ENCODE data around the gene STAC3.

The STAC3 gene

DNA sequence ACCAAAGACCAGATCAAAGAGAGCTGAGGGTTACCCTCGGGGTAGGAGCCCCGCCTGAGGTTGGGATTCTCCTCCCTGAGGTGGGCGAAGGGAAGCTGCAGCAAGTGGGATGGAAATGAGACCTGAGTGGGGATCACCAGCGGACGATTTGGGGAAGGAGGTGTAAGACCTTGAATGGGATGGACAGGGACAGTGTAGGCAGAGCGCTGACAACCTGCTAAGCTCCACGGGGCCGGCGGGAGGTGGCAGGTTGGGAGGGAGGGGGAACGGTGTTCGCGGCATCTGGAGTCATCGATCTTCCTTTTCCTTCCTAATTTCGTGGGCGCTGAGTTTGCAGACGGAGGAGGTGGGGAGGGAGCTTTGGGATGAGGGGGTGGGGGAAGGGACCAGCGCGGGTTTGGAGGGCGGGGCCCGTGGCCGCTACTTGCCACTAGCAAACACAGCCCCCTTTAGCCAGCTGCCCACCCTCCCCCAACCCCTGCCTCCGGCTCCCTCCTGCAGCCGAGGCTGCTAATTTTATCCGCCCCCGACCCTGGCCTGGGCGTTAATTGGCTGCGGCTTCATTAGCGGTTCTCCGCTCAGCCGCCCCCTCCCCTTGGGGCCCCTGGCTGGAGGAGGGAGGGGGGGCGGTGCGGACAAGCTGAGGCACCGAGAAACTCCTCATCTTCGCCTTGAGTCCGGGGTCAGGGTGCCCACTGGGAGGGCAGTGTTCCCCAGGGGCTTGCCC lies 24.2 kb downstream of the STAC3 start:
- peak overlapping the region; percentile 66 for H3K4me3 ChIP-seq (ENCODE audit: low read depth, low read length)
- H3K4me1 ChIP-seq (ENCODE audit: control insufficient read depth, insufficient read depth, low read length), result peaks cover 41% of the 10 kb centered on the region
- peak overlapping the region; percentile 22 for H3K9ac ChIP-seq (ENCODE audit: low read length)
- H3K27ac ChIP-seq (ENCODE audit: low read depth, low read length), result no peak overlapping the region
- H3K9me3 ChIP-seq (ENCODE audit: control insufficient read depth, insufficient read depth, low read depth, low read length), result no peaks in the 10 kb centered on the region
- H3K36me3 ChIP-seq (ENCODE audit: control insufficient read depth, insufficient read depth, low read length), result peaks cover 12% of the 10 kb centered on the region
- peaks cover 63% of the 10 kb centered on the region for H3K27me3 ChIP-seq (ENCODE audit: control insufficient read depth, insufficient read depth, low read length)

DNA sequence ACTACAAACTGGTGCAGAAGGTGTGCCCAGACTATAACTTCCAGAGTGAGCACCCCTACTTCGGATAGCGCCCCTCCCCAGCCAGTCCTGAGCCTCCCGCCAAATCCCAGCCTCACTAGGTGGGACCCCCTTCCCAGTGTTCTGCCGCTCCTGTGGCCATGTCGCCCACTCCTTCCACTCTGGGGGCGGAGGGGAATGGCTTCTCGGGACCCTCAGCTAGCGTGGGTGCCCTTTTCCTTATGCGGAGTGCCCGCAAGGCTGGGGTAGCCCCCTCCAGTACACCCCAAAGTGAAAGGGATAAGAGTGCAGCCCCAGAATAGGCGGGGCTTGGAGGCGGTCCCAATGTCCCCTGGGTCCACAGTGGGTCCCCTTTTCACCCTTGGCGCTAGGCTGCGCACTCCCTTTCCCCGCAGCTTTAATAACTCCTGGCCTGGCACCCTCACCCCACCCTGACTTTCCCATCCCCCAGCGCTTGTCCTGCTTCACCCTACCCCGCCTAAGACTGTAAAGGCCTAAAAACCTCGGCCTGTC lies 25.2 kb downstream of the STAC3 start:
- Histone ChIP-seq H3K27ac (ENCODE audit: low read depth, low read length) (no peak overlapping the region), H3K4me1 (ENCODE audit: control insufficient read depth, insufficient read depth, low read length) (peaks cover 49% of the 10 kb centered on the region), H3K9me3 (ENCODE audit: control insufficient read depth, insufficient read depth, low read depth, low read length) (no peaks in the 10 kb centered on the region), H3K4me3 (ENCODE audit: low read depth, low read length) (peak overlapping the region; percentile 35), H3K27me3 (ENCODE audit: control insufficient read depth, insufficient read depth, low read length) (peaks cover 73% of the 10 kb centered on the region), H3K9ac (ENCODE audit: low read length) (no peak overlapping the region), H3K36me3 (ENCODE audit: control insufficient read depth, insufficient read depth, low read length) (peaks cover 2% of the 10 kb centered on the region)

GRCh38 chr12:57224973-57225679 lies 25.9 kb downstream of the STAC3 start:
- Histone ChIP-seq H3K27ac (ENCODE audit: low read depth, low read length) (no peak overlapping the region), H3K27me3 (ENCODE audit: control insufficient read depth, insufficient read depth, low read length) (peaks cover 79% of the 10 kb centered on the region), H3K9me3 (ENCODE audit: control insufficient read depth, insufficient read depth, low read depth, low read length) (no peaks in the 10 kb centered on the region), H3K4me1 (ENCODE audit: control insufficient read depth, insufficient read depth, low read length) (peaks cover 45% of the 10 kb centered on the region), H3K4me3 (ENCODE audit: low read depth, low read length) (peak overlapping the region; percentile 42), H3K36me3 (ENCODE audit: control insufficient read depth, insufficient read depth, low read length) (no peaks in the 10 kb centered on the region), H3K9ac (ENCODE audit: low read length) (no peak overlapping the region)

- Histone ChIP-seq H3K4me1 (ENCODE audit: control insufficient read depth, insufficient read depth, low read length) (peaks cover 51% of the 10 kb centered on the region), H3K9ac (ENCODE audit: low read length) (no peak overlapping the region), H3K27ac (ENCODE audit: low read depth, low read length) (no peak overlapping the region), H3K9me3 (ENCODE audit: control insufficient read depth, insufficient read depth, low read depth, low read length) (no peaks in the 10 kb centered on the region), H3K27me3 (ENCODE audit: control insufficient read depth, insufficient read depth, low read length) (peaks cover 86% of the 10 kb centered on the region), H3K36me3 (ENCODE audit: control insufficient read depth, insufficient read depth, low read length) (no peaks in the 10 kb centered on the region), H3K4me3 (ENCODE audit: low read depth, low read length) (0 out of 2 replicates have a peak overlapping the region, but pooled peaks have one; percentile 10)
Measured at GRCh38 chr12:57224278-57224972, 26.6 kb downstream of the STAC3 start.

DNA sequence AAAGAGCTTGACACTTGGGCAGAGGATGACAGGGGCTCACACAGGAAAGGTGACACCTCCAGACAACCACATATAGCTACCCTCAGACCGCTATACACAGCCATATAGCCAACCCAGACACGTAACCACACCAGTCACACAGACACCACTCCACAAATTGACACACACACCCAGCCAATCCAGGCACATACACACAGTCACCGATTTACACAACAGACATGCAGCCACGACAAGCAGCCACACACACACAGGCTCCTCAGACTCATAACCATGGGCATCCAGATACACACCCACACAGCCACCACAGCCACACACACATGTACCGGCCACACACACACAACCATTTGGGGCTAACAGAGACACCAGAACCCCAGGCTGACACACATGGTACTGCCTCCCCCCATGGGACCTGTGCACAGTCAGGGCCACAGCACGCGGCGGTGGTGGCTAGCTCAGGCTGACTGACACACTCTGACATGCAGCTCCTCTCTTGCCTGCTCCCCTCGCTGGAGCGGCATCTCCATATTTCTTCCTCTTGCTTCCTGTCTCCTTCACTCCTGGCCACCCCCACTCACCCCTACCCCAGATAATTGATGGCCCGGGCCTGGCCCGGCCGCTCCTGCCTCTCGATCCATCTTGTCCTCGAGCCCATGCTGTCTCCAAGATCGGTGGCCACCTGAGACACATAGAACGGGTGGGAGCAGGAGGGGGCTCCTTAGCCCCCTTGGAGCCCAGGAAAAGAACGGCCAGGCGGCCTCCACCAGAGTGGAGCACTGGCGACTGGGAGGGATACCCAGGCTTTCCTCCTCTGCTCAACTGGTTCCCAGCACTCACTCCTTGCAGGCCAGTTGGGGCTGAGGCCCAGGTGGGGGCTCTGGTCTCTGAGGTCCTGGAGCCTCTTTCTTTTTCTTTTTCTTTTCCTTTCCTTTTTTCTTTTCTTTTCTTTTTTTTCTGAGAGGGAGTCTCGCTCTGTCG lies 27.5 kb downstream of the STAC3 start:
- peaks cover 52% of the 10 kb centered on the region for H3K4me1 ChIP-seq (ENCODE audit: control insufficient read depth, insufficient read depth, low read length)
- no peak overlapping the region for H3K4me3 ChIP-seq (ENCODE audit: low read depth, low read length)
- no peaks in the 10 kb centered on the region for H3K9me3 ChIP-seq (ENCODE audit: control insufficient read depth, insufficient read depth, low read depth, low read length)
- H3K27ac ChIP-seq (ENCODE audit: low read depth, low read length), result no peak overlapping the region
- no peak overlapping the region for H3K9ac ChIP-seq (ENCODE audit: low read length)
- H3K27me3 ChIP-seq (ENCODE audit: control insufficient read depth, insufficient read depth, low read length), result peaks cover 92% of the 10 kb centered on the region
- no peaks in the 10 kb centered on the region for H3K36me3 ChIP-seq (ENCODE audit: control insufficient read depth, insufficient read depth, low read length)

GRCh38 chr12:57222286-57223190 lies 28.4 kb downstream of the STAC3 start:
- Histone ChIP-seq H3K9me3 (ENCODE audit: control insufficient read depth, insufficient read depth, low read depth, low read length) (no peaks in the 10 kb centered on the region), H3K9ac (ENCODE audit: low read length) (no peak overlapping the region), H3K27ac (ENCODE audit: low read depth, low read length) (no peak overlapping the region), H3K27me3 (ENCODE audit: control insufficient read depth, insufficient read depth, low read length) (peaks cover 98% of the 10 kb centered on the region), H3K4me3 (ENCODE audit: low read depth, low read length) (no peak overlapping the region), H3K4me1 (ENCODE audit: control insufficient read depth, insufficient read depth, low read length) (peaks cover 54% of the 10 kb centered on the region), H3K36me3 (ENCODE audit: control insufficient read depth, insufficient read depth, low read length) (no peaks in the 10 kb centered on the region)

- Histone ChIP-seq H3K27ac (ENCODE audit: low read depth, low read length) (no peak overlapping the region), H3K9ac (ENCODE audit: low read length) (no peak overlapping the region), H3K9me3 (ENCODE audit: control insufficient read depth, insufficient read depth, low read depth, low read length) (no peaks in the 10 kb centered on the region), H3K4me1 (ENCODE audit: control insufficient read depth, insufficient read depth, low read length) (peaks cover 52% of the 10 kb centered on the region), H3K27me3 (ENCODE audit: control insufficient read depth, insufficient read depth, low read length) (peaks cover 99% of the 10 kb centered on the region), H3K36me3 (ENCODE audit: control insufficient read depth, insufficient read depth, low read length) (no peaks in the 10 kb centered on the region), H3K4me3 (ENCODE audit: low read depth, low read length) (peak overlapping the region; percentile 17; the same call in 1 of the 2 replicates)
Measured at GRCh38 chr12:57221169-57221917, 29.6 kb downstream of the STAC3 start.

DNA sequence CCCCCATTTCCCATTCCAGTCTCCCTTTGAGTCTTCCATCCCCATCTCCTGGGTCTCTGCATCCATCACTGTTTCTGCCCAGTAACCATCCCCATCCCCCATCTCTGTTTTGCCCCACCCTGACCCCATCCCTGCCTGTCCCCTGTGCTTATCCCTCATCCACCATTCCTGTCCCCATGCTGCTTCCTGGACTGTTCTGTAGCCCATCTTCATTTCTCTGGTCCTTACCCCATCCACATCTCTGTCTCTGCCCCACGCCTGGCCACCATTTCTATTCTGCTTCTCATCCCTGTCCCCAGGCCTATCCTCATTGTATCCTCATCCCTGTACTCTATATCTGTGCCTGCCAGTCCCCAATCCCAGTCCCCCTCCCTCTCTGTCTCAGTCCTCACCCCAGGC lies 30.2 kb downstream of the STAC3 start:
- H3K27me3 ChIP-seq (ENCODE audit: control insufficient read depth, insufficient read depth, low read length), result peaks cover 99% of the 10 kb centered on the region
- H3K27ac ChIP-seq (ENCODE audit: low read depth, low read length), result no peak overlapping the region
- H3K4me1 ChIP-seq (ENCODE audit: control insufficient read depth, insufficient read depth, low read length), result peaks cover 51% of the 10 kb centered on the region
- H3K36me3 ChIP-seq (ENCODE audit: control insufficient read depth, insufficient read depth, low read length), result no peaks in the 10 kb centered on the region
- no peak overlapping the region for H3K4me3 ChIP-seq (ENCODE audit: low read depth, low read length)
- no peak overlapping the region for H3K9ac ChIP-seq (ENCODE audit: low read length)
- H3K9me3 ChIP-seq (ENCODE audit: control insufficient read depth, insufficient read depth, low read depth, low read length), result no peaks in the 10 kb centered on the region

GRCh38 chr12:57219993-57220754 lies 30.8 kb downstream of the STAC3 start:
- Histone ChIP-seq H3K4me3 (ENCODE audit: low read depth, low read length) (peak overlapping the region; percentile 33; the same call in 1 of the 2 replicates), H3K9me3 (ENCODE audit: control insufficient read depth, insufficient read depth, low read depth, low read length) (no peaks in the 10 kb centered on the region), H3K9ac (ENCODE audit: low read length) (no peak overlapping the region), H3K27me3 (ENCODE audit: control insufficient read depth, insufficient read depth, low read length) (peaks cover 99% of the 10 kb centered on the region), H3K36me3 (ENCODE audit: control insufficient read depth, insufficient read depth, low read length) (no peaks in the 10 kb centered on the region), H3K27ac (ENCODE audit: low read depth, low read length) (no peak overlapping the region), H3K4me1 (ENCODE audit: control insufficient read depth, insufficient read depth, low read length) (peaks cover 50% of the 10 kb centered on the region)

Measured in HUES6 (cell line).